AG10803 (cell line): ENCODE measurements around the gene CCDC85A.
A peak's percentile ranks its signal among the peaks of the same experiment; 100 is the strongest.

ENCODE experiments used
- DNase-seq: peaks from one replicate; pipeline ENCODE4 v3.0.0; 2010; ENCODE audit warnings: low read depth
- H3K4me3 ChIP-seq: 2 replicates; pipeline ENCODE4 v1.5.1; 2011; ENCODE audit warnings: mild to moderate bottlenecking, low read length, control low read depth
- CTCF ChIP-seq: conservative IDR thresholded peaks from 2 replicates; pipeline ENCODE4 v1.5.1; 2011; ENCODE audit warnings: mild to moderate bottlenecking, low read length, control low read depth, inconsistent platforms

Gene CCDC85A

DNA sequence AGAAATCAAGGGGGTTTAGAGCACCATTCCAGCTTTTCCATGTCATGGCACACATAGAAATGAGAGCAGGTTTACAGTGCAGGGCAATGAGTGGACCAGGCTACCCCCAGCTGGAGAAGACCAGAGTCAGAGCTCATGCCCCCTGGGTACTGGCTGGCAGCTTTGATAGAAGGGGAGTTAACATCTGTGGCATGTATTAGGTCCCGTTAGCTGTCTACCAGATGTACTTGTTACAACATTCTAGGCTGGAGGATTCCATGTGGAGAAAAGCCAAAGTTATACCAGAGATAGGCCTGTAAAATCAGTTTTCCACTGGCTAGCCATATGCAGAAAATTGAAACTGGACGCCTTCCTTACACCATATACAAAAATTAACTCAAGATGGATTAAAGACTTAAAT, 109.2 kb downstream of the CCDC85A start:
- peak; percentile 69 for DNase-seq
- no peak overlapping the region for H3K4me3 ChIP-seq
- TF ChIP-seq CTCF, result no peak

- H3K4me3 ChIP-seq, result no peak overlapping the region
- DNase-seq, result no peak
- no peak for TF ChIP-seq CTCF
Observed at GRCh38 chr2:56295666-56296065, 111.9 kb downstream of the CCDC85A start.

DNA sequence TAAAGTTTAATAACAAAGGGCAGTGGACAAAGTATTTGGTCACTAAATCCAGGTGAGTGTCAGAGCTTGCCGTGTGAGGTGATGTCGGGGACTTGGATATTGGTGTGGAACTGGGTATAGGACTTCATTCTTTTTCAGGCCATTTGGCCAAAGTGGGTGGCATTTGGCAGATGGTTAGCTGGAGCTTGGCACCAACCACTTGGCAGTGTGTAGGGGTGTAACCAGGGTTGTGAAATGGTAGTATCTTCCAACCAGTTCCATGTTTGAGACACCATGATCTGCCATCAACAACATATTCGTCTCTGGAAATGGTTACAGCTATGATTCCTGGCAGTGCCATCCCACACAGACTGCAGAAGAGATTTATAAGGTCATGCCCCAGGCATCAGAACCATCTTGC, 113.9 kb downstream of the CCDC85A start:
- no peak overlapping the region for H3K4me3 ChIP-seq
- no peak for TF ChIP-seq CTCF
- DNase-seq, result no peak

- no peak for TF ChIP-seq CTCF
- no peak overlapping the region for H3K4me3 ChIP-seq
- DNase-seq, result peak; percentile 68
Observed at GRCh38 chr2:56299171-56299691, 115.4 kb downstream of the CCDC85A start.

- no peak overlapping the region for H3K4me3 ChIP-seq
- no peak for TF ChIP-seq CTCF
- no peak for DNase-seq
Observed at GRCh38 chr2:56309626-56310170, 125.9 kb downstream of the CCDC85A start.

DNA sequence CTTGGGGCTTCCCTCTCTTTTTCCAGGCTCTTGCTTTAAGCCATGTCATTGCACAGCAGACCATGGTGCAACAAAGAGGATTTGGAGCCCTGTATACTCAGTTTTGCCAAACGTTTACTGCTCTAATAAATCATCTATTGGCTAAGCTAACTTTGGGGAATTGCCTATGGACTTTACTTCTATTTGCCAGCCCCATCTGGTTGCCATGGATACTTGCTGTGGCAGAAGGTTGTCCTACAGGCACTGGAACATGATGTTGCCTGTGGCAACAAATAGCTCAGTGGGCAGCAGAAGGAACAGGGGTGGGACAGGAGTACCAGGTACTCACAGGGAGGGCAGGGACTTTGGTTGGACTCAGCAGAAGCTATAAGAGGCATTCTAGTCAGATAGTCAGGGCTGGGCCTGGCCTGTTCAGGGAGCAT, 129.7 kb downstream of the CCDC85A start:
- no peak overlapping the region for H3K4me3 ChIP-seq
- TF ChIP-seq CTCF, result no peak
- DNase-seq, result peak; percentile 31

- DNase-seq, result no peak
- no peak overlapping the region for H3K4me3 ChIP-seq
- TF ChIP-seq CTCF, result no peak
Observed at GRCh38 chr2:56314371-56314770, 130.6 kb downstream of the CCDC85A start.
